H1 (cell line): ENCODE data around the gene TMEM203. TPM values are rescaled to one million over a fixed set of nuclear protein-coding genes. Genes with fewer than 3 reads are reported as not detected.

Experiments used
- CTCF ChIA-PET: fragments of 300-600 bp; sonication (Branson Sonifier 250); formaldehyde crosslinking; loops from one replicate; lab custom pipeline; 2021; ENCODE audit not compliant: partially characterized antibody; lab: Charles Lee
- POLR2A ChIA-PET: fragments of 300-600 bp; sonication (Branson Sonifier 250); formaldehyde crosslinking; loops from one replicate; lab custom pipeline; 2021; ENCODE audit warnings: inconsistent platforms; ENCODE audit not compliant: partially characterized antibody; lab: Charles Lee
- DNase-seq, 2 experiments: peaks; one replicate each; pipeline versions ENCODE4 v3.0.0 to v3.0.0-alpha.2; 2010 to 2022; ENCODE audit warnings: low spot score in 2 of 2, low read depth in 1 of 2, mixed read lengths in 1 of 2
- FAIRE-seq: peaks from 2 replicates; lab custom pipeline; 2011; peaks lifted over from hg19 to GRCh38; lab: Jason Lieb, UNC
- H2AFZ ChIP-seq: 2 replicates; pipeline ENCODE4 v1.8.1; 2012; ENCODE audit warnings: low read length, inconsistent platforms
- H2AK5ac ChIP-seq: 2 replicates; pipeline ENCODE4 v1.6.1; 2013; ENCODE audit warnings: low read depth, low read length
- H2BK120ac ChIP-seq: replicated peaks from 2 replicates; pipeline ENCODE3; 2013; ENCODE audit warnings: low read depth, low read length, inconsistent platforms
- H2BK12ac ChIP-seq: 2 replicates; pipeline ENCODE4 v1.6.1; 2013; ENCODE audit warnings: low read depth, low read length
- H2BK15ac ChIP-seq: 2 replicates; pipeline ENCODE4 v1.6.1; 2013; ENCODE audit warnings: low read length
- H2BK20ac ChIP-seq: 2 replicates; pipeline ENCODE4 v1.6.1; 2013; ENCODE audit warnings: low read length
- H2BK5ac ChIP-seq: 2 replicates; pipeline ENCODE4 v1.6.1; 2013; ENCODE audit warnings: low read depth, low read length
- H3K14ac ChIP-seq: 2 replicates; pipeline ENCODE4 v1.6.1; 2013; ENCODE audit warnings: inconsistent platforms; ENCODE audit not compliant: insufficient read length
- H3K18ac ChIP-seq: 2 replicates; pipeline ENCODE4 v1.6.1; 2013; ENCODE audit warnings: low read length; ENCODE audit errors: extremely low read depth
- H3K23ac ChIP-seq: 2 replicates; pipeline ENCODE4 v1.6.1; 2013; ENCODE audit warnings: inconsistent platforms; ENCODE audit not compliant: insufficient read length
- H3K23me2 ChIP-seq: 2 replicates; pipeline ENCODE4 v1.6.1; 2013; ENCODE audit warnings: low read depth, low read length
- H3K27ac ChIP-seq: 2 replicates; pipeline ENCODE4 v1.6.1; 2011; ENCODE audit warnings: low read depth, low read length, inconsistent platforms
- H3K27me3 ChIP-seq, 4 experiments: replicated peaks in 1 of 4; 1 replicate in 1 of 4; 2 replicates in 3 of 4; pipeline versions ENCODE4 v1.6.1 to v1.8.1; 2011 to 2013; ENCODE audit warnings: low read length in 3 of 4, mild to moderate bottlenecking in 3 of 4, inconsistent platforms in 2 of 4, mixed read lengths in 2 of 4, moderate library complexity in 1 of 4; ENCODE audit not compliant: control insufficient read depth in 3 of 4, insufficient read depth in 3 of 4; ENCODE audit errors: extremely low read depth in 1 of 4
- H3K36me3 ChIP-seq, 4 experiments: 2 replicates each; pipeline versions ENCODE4 v1.6.1 to v1.8.1; 2011 to 2013; ENCODE audit warnings: mild to moderate bottlenecking in 4 of 4, low read length in 3 of 4, moderate library complexity in 2 of 4, control low read depth in 1 of 4, inconsistent platforms in 1 of 4; ENCODE audit not compliant: insufficient read depth in 4 of 4, control insufficient read depth in 2 of 4
- H3K4ac ChIP-seq: replicated peaks from 2 replicates; pipeline ENCODE3; 2013; ENCODE audit warnings: low read length, low read depth, mixed read lengths, inconsistent platforms; ENCODE audit not compliant: insufficient read length
- H3K4me1 ChIP-seq, 4 experiments: replicated peaks in 1 of 4; 1 replicate in 1 of 4; 2 replicates in 3 of 4; pipeline versions ENCODE4 v1.6.1 to v1.8.1; 2011 to 2013; ENCODE audit warnings: low read length in 3 of 4, inconsistent platforms in 2 of 4, mixed read lengths in 1 of 4; ENCODE audit not compliant: insufficient read depth in 4 of 4, control insufficient read depth in 3 of 4
- H3K4me2 ChIP-seq, 2 experiments: 2 replicates each; pipeline versions ENCODE4 v1.6.1 to v1.8.1; 2011 to 2013; ENCODE audit warnings: low read depth in 2 of 2, low read length in 2 of 2, control low read depth in 1 of 2, inconsistent platforms in 1 of 2, mild to moderate bottlenecking in 1 of 2; ENCODE audit not compliant: insufficient read depth in 1 of 2
- H3K4me3 ChIP-seq, 4 experiments: fragments of 200-600, 300-600 bp in 1 of 4; sonication (generic), shearing (Covaris generic), sonication (Bioruptor Twin) in 1 of 4; 2 replicates each; pipeline versions ENCODE4 v1.5.1 to v1.8.1; 2011 to 2016; ENCODE audit warnings: low read length in 4 of 4, low read depth in 3 of 4, control low read depth in 2 of 4, inconsistent platforms in 2 of 4, mild to moderate bottlenecking in 2 of 4, mixed read lengths in 1 of 4, moderate library complexity in 1 of 4; ENCODE audit not compliant: insufficient read depth in 2 of 4; ENCODE audit errors: extremely low read depth in 1 of 4
- H3K56ac ChIP-seq: replicated peaks from 2 replicates; pipeline ENCODE3; 2013; ENCODE audit warnings: low read depth, mild to moderate bottlenecking, mixed read lengths, low read length, inconsistent platforms; ENCODE audit not compliant: insufficient read length
- H3K79me1 ChIP-seq: 2 replicates; pipeline ENCODE4 v1.6.1; 2013; ENCODE audit warnings: low read depth, low read length, control low read depth
- H3K79me2 ChIP-seq, 2 experiments: 2 replicates each; pipeline versions ENCODE4 v1.6.1 to v1.8.1; 2012 to 2013; ENCODE audit warnings: low read length in 2 of 2, mild to moderate bottlenecking in 2 of 2, inconsistent platforms in 1 of 2; ENCODE audit not compliant: insufficient read depth in 2 of 2, control insufficient read depth in 1 of 2
- H3K9ac ChIP-seq, 4 experiments: replicated peaks in 1 of 4; 1 replicate in 1 of 4; 2 replicates in 3 of 4; pipeline versions ENCODE4 v1.6.1 to v1.8.1; 2011 to 2013; ENCODE audit warnings: low read depth in 3 of 4, low read length in 3 of 4, control low read depth in 2 of 4, mild to moderate bottlenecking in 2 of 4, moderate library complexity in 2 of 4, inconsistent platforms in 1 of 4; ENCODE audit errors: extremely low read depth in 1 of 4
- H3K9me3 ChIP-seq, 2 experiments: 2 replicates each; pipeline versions ENCODE4 v1.6.1 to v1.8.1; 2012 to 2013; ENCODE audit warnings: mild to moderate bottlenecking in 2 of 2, moderate library complexity in 2 of 2, control low read depth in 1 of 2, inconsistent platforms in 1 of 2, low read depth in 1 of 2, low read length in 1 of 2, mixed read lengths in 1 of 2; ENCODE audit not compliant: insufficient read depth in 2 of 2
- H4K20me1 ChIP-seq, 2 experiments: replicated peaks in 1 of 2; 2 replicates each; pipeline versions ENCODE3 to v1.8.1; 2011 to 2013; ENCODE audit warnings: inconsistent platforms in 2 of 2, low read length in 2 of 2, mild to moderate bottlenecking in 1 of 2; ENCODE audit not compliant: insufficient read depth in 2 of 2, control insufficient read depth in 1 of 2
- H4K5ac ChIP-seq: 2 replicates; pipeline ENCODE4 v1.6.1; 2013; ENCODE audit warnings: low read length, low read depth, mixed read lengths, inconsistent platforms; ENCODE audit not compliant: insufficient read length
- H4K8ac ChIP-seq: 2 replicates; pipeline ENCODE4 v1.8.0; 2013; ENCODE audit warnings: mild to moderate bottlenecking, moderate library complexity, low read length, inconsistent platforms; ENCODE audit not compliant: insufficient read depth; ENCODE audit errors: extremely low read depth
- H4K91ac ChIP-seq: replicated peaks from 2 replicates; pipeline ENCODE3; 2013; ENCODE audit warnings: low read length, mixed read lengths, inconsistent platforms; ENCODE audit not compliant: insufficient read length
- CBX5 ChIP-seq: fragments of 300-800, 300-1000 bp; sonication (generic); IDR thresholded peaks from 2 replicates; pipeline ENCODE4 v1.7.1; 2016; ENCODE audit warnings: antibody characterized with exemption, low read length, low read depth
- CHD2 ChIP-seq: IDR thresholded peaks from 2 replicates; pipeline ENCODE4 v1.6.1; 2012; ENCODE audit warnings: low read length, improper control_type of control experiment
- CREB1 ChIP-seq: IDR thresholded peaks from 2 replicates; pipeline ENCODE4 v1.6.1; 2012; ENCODE audit warnings: inconsistent platforms
- GTF2F1 ChIP-seq: IDR thresholded peaks from 2 replicates; pipeline ENCODE4 v1.6.1; 2012; ENCODE audit warnings: low read depth, low read length, improper control_type of control experiment, borderline replicate concordance
- RBBP5 ChIP-seq: IDR thresholded peaks from 2 replicates; pipeline ENCODE4 v1.7.1; 2012; ENCODE audit warnings: low read depth, mild to moderate bottlenecking, inconsistent platforms, low read length, moderate library complexity, borderline replicate concordance
- WGBS, 2 experiments: shearing (Covaris generic) in 1 of 2; methylation state at CpG; one replicate each; pipeline versions ENCODE4 v1.1.6 to v1.1.7; 2013 to 2015; ENCODE audit warnings: low lambda C conversion rate in 2 of 2, mixed read lengths in 2 of 2, inconsistent platforms in 1 of 2, low coverage in 1 of 2, missing lambda C conversion rate in 1 of 2; ENCODE audit not compliant: insufficient replicate concordance in 2 of 2, insufficient coverage in 1 of 2, insufficient read length in 1 of 2; ENCODE audit errors: extremely low coverage in 1 of 2, missing lambda C conversion rate in 1 of 2; 5-methylcytosine and 5-hydroxymethylcytosine counted together
- polyA plus RNA-seq, 7 experiments: library from polyadenylated mRNA; depleted of rRNA in 3 of 7; stranded (reverse) in 5 of 7; unstranded in 2 of 7; fragments of >200 nt in 5 of 7; fragments of 200-250 nt in 2 of 7; gene quantifications; 1 replicate in 5 of 7; 2 replicates in 1 of 7; 4 replicates in 1 of 7; pipeline versions ENCODE4 v1.2.1 to v1.2.3, GENCODE V29; 2011 to 2013; ENCODE audit warnings: missing spikeins in 2 of 7, mixed read lengths in 2 of 7
- total RNA-seq: library from RNA; stranded (reverse); fragmentation: NEBNext Ultra II Directional; extraction: Animal tissue kit (Norgen Biotek cat#: 25700); gene quantifications from 2 replicates; pipeline ENCODE4 v1.2.1, GENCODE V29; 2021

TMEM203 gene
- total and polyA plus RNA-seq, 2 of the 8 experiments (the other 6 are each of a cell fraction or from before 2014, with no cell fraction given), result 44.1 to 57.1 TPM

- no peak overlapping the region for H2BK120ac ChIP-seq
- H3K18ac ChIP-seq, result no peak overlapping the region
- TF ChIP-seq RBBP5 (no peak), CREB1 (no peak; the same call in 1 of the 2 replicates), GTF2F1 (no peak), CHD2 (no peak), CBX5 (no peak)
Measured at GRCh38 chr9:137175345-137175961, 30.0 kb downstream of the TMEM203 start.

More at GRCh38 chr9:137175345-137175961, 30.0 kb downstream of the TMEM203 start:
- Histone ChIP-seq H3K79me2 (no peaks in the 10 kb centered on the region), H4K8ac (no peak overlapping the region), H3K14ac (no peak overlapping the region), H3K56ac (no peak overlapping the region), H3K27ac (no peak overlapping the region), H3K4ac (no peak overlapping the region), H2AFZ (no peak overlapping the region), H3K4me2 (peak overlapping the region in 1 of 2 experiments; percentile 30; a peak in 1 of 4 replicates), H3K36me3 (peaks cover 0 to 7% (median 0%) of the 10 kb centered on the region in 4 experiments; a peak in 2 of 8 replicates), H2BK15ac (no peak overlapping the region), H2BK12ac (peak overlapping the region; percentile 50; the same call in 1 of the 2 replicates), H4K91ac (no peak overlapping the region), H3K27me3 (peaks cover 2 to 21% (median 16%) of the 10 kb centered on the region in 4 experiments), H3K4me3 (peak overlapping the region in 1 of 4 experiments; percentile 27; a peak in 1 of 8 replicates), H3K79me1 (no peaks in the 10 kb centered on the region), H3K23ac (no peak overlapping the region), H2AK5ac (no peak overlapping the region), H3K4me1 (peaks cover 0 to 11% (median 6%) of the 10 kb centered on the region in 4 experiments; a peak in 6 of 7 replicates), H4K20me1 (peaks cover 2 to 18% of the 10 kb centered on the region in 2 experiments), H3K23me2 (no peaks in the 10 kb centered on the region; the same call in 1 of the 2 replicates), H2BK5ac (no peak overlapping the region), H3K9me3 (no peaks in the 10 kb centered on the region), H4K5ac (no peak overlapping the region), H3K9ac (no peak overlapping the region), H2BK20ac (no peak overlapping the region)
- peak in 1 of 2 experiments; percentile 80 for DNase-seq
- 65% methylated on average over 27 of the region's 33 CpGs; no CpG with 5 or more reads in 1 of the 2 experiments for WGBS, 2 experiments
- ChIA-PET POLR2A (interaction anchor here (0.7 to 3.7 kb wide), 22 partner anchors 9 to 106 kb away, joined by 3 to 15 read pairs (median 4); partner anchors contain the start of genes MAN1B1, NDOR1, SSNA1 and TMEM203), CTCF (interaction anchor here (0.7 to 3.9 kb wide), 32 partner anchors 8 to 201 kb away, joined by 3 to 47 read pairs (median 5); partner anchors contain the start of genes ABCA2, ANAPC2, GRIN1 and RNF208)
- no peak for FAIRE-seq
